Measurements from ENCODE around the gene FBH1. TPM values are rescaled to one million over a fixed set of nuclear protein-coding genes. Genes with fewer than 3 reads are reported as not detected.

FBH1 gene
- total and polyA plus RNA-seq, 2 experiments from 2014 or later: 62.5 to 90.8 TPM

DNA sequence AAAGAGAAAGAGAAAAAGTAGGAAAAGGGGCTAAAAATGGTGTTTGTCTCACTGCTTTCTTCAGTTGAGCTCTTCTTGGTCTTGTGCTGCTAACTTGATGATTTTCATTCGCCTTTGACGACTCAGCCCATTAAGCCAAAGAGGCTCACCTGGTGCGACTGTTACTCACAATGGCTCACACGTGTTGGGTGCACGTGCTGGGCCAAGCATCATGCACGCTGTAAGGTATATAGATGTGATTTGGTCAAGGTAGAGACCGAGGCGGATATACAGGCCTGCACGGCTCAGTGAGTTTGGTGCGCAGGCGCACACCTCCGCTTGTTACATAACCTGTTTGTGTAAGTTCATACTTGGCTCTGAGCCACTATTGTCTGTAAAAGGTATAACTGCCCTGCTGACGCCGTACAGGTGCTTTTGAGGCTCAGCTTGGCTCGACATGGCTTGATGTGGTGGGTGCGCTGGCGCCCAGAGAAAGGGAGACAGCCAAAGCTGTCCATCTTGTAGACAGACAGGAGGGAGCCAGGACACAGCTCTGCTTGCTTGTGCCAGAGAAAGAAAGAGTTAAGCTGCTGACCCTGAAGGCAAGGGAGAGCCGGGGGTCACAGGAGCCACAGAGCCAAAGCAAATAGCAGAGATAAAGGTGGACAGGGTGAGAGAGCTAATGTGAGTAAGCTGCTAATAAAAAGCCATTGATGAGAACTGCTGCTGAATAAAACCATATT is 33.9 kb upstream of the FBH1 start (continued):
- TF ChIP-seq, protein P1, sequence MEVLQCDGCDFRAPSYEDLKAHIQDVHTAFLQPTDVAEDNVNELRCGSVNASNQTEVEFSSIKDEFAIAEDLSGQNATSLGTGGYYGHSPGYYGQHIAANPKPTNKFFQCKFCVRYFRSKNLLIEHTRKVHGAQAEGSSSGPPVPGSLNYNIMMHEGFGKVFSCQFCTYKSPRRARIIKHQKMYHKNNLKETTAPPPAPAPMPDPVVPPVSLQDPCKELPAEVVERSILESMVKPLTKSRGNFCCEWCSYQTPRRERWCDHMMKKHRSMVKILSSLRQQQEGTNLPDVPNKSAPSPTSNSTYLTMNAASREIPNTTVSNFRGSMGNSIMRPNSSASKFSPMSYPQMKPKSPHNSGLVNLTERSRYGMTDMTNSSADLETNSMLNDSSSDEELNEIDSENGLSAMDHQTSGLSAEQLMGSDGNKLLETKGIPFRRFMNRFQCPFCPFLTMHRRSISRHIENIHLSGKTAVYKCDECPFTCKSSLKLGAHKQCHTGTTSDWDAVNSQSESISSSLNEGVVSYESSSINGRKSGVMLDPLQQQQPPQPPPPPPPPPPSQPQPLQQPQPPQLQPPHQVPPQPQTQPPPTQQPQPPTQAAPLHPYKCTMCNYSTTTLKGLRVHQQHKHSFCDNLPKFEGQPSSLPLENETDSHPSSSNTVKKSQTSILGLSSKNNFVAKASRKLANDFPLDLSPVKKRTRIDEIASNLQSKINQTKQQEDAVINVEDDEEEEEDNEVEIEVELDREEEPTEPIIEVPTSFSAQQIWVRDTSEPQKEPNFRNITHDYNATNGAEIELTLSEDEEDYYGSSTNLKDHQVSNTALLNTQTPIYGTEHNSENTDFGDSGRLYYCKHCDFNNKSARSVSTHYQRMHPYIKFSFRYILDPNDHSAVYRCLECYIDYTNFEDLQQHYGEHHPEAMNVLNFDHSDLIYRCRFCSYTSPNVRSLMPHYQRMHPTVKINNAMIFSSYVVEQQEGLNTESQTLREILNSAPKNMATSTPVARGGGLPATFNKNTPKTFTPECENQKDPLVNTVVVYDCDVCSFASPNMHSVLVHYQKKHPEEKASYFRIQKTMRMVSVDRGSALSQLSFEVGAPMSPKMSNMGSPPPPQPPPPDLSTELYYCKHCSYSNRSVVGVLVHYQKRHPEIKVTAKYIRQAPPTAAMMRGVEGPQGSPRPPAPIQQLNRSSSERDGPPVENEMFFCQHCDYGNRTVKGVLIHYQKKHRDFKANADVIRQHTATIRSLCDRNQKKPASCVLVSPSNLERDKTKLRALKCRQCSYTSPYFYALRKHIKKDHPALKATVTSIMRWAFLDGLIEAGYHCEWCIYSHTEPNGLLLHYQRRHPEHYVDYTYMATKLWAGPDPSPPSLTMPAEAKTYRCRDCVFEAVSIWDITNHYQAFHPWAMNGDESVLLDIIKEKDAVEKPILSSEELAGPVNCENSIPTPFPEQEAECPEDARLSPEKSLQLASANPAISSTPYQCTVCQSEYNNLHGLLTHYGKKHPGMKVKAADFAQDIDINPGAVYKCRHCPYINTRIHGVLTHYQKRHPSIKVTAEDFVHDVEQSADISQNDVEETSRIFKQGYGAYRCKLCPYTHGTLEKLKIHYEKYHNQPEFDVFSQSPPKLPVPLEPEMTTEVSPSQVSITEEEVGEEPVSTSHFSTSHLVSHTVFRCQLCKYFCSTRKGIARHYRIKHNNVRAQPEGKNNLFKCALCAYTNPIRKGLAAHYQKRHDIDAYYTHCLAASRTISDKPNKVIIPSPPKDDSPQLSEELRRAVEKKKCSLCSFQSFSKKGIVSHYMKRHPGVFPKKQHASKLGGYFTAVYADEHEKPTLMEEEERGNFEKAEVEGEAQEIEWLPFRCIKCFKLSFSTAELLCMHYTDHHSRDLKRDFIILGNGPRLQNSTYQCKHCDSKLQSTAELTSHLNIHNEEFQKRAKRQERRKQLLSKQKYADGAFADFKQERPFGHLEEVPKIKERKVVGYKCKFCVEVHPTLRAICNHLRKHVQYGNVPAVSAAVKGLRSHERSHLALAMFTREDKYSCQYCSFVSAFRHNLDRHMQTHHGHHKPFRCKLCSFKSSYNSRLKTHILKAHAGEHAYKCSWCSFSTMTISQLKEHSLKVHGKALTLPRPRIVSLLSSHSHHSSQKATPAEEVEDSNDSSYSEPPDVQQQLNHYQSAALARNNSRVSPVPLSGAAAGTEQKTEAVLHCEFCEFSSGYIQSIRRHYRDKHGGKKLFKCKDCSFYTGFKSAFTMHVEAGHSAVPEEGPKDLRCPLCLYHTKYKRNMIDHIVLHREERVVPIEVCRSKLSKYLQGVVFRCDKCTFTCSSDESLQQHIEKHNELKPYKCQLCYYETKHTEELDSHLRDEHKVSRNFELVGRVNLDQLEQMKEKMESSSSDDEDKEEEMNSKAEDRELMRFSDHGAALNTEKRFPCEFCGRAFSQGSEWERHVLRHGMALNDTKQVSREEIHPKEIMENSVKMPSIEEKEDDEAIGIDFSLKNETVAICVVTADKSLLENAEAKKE (CRISPR knock-in tag; IDR thresholded peaks at IDR 0.05): no peak
- TF ChIP-seq ZNF331 (CRISPR knock-in tag; IDR thresholded peaks at IDR 0.05; ENCODE audit: low read depth): no peak
- TF ChIP-seq NANOG (IDR thresholded peaks at IDR 0.05; ENCODE audit: borderline replicate concordance): no peak
- no peak for TF ChIP-seq CTCF (conservative IDR thresholded peaks at IDR 0.05; ENCODE audit: low read depth in 2 of 2)
- no peak for TF ChIP-seq JUNB (IDR thresholded peaks at IDR 0.05; ENCODE audit: unreplicated experiment)

- Histone ChIP-seq H3K4me2 (no peak overlapping the region), H3K79me2 (replicated peaks; ENCODE audit: insufficient read depth) (no peaks in the 10 kb centered on the region), H3K4me3 (no peak overlapping the region), H3K27me3 (ENCODE audit: insufficient read depth) (no peaks in the 10 kb centered on the region), H3K4me1 (ENCODE audit: insufficient read depth) (no peaks in the 10 kb centered on the region), H3F3A (replicated peaks; ENCODE audit: low read depth) (no peaks in the 10 kb centered on the region), H3K36me3 (ENCODE audit: insufficient read depth) (no peaks in the 10 kb centered on the region), H3K9me2 (ENCODE audit: insufficient read depth) (no peaks in the 10 kb centered on the region), H4K20me1 (replicated peaks; ENCODE audit: insufficient read depth) (no peaks in the 10 kb centered on the region), H2AFZ (no peak overlapping the region), H3K27ac (ENCODE audit: low read depth) (no peak overlapping the region)
- DNase-seq (ENCODE audit: low spot score) (no peak), ATAC-seq (no peak)
- peaks cover 4% of the 10 kb centered on the region; the same call in 2 of the 3 replicates for H3K4me1 Mint-ChIP-seq
- H3K4me3 Mint-ChIP-seq: no peak overlapping the region
- peaks cover 3% of the 10 kb centered on the region; the same call in 2 of the 3 replicates for H3K9me3 Mint-ChIP-seq
- H3K27ac Mint-ChIP-seq: no peak overlapping the region
- H3K27me3 Mint-ChIP-seq (ENCODE audit: insufficient read depth, low read depth, poor library complexity): peaks cover 9% of the 10 kb centered on the region
- peaks cover 4% of the 10 kb centered on the region; the same call in 2 of the 3 replicates for H3K36me3 Mint-ChIP-seq (ENCODE audit: low read depth)
- TF ChIP-seq POLR2AphosphoS5 (IDR thresholded peaks at IDR 0.05; ENCODE audit: low read depth) (no peak), ZNF331 (CRISPR knock-in tag; IDR thresholded peaks at IDR 0.05; ENCODE audit: low read depth) (no peak)
- TF ChIP-seq, protein P1 (CRISPR knock-in tag; IDR thresholded peaks at IDR 0.05): no peak
These were observed 33.4 kb upstream of the FBH1 start for GRCh38 chr10:5856701-5857004.
